H1 (cell line): ENCODE measurements around the gene EMP3. TPM values are rescaled to one million over a fixed set of nuclear protein-coding genes. Genes with fewer than 3 reads are reported as not detected.

Experiments
- CTCF ChIP-seq, 3 experiments: IDR thresholded peaks; 1 replicate in 2 of 3; 2 replicates in 1 of 3; pipeline versions ENCODE4 v1.5.1 to v1.6.1; 2011; ENCODE audit warnings: low read length in 3 of 3, mild to moderate bottlenecking in 3 of 3, inconsistent platforms in 2 of 3, low read depth in 1 of 3, moderate library complexity in 1 of 3; ENCODE audit not compliant: insufficient read depth in 1 of 3; ENCODE audit errors: control extremely low read depth in 1 of 3
- polyA plus RNA-seq, 7 experiments: library from polyadenylated mRNA; depleted of rRNA in 3 of 7; stranded (reverse) in 5 of 7; unstranded in 2 of 7; fragments of >200 nt in 5 of 7; fragments of 200-250 nt in 2 of 7; gene quantifications; 1 replicate in 5 of 7; 2 replicates in 1 of 7; 4 replicates in 1 of 7; pipeline versions ENCODE4 v1.2.1 to v1.2.3, GENCODE V29; 2011 to 2013; ENCODE audit warnings: missing spikeins in 2 of 7, mixed read lengths in 2 of 7
- total RNA-seq: library from RNA; stranded (reverse); fragmentation: NEBNext Ultra II Directional; extraction: Animal tissue kit (Norgen Biotek cat#: 25700); gene quantifications from 2 replicates; pipeline ENCODE4 v1.2.1, GENCODE V29; 2021

Gene EMP3
- total and polyA plus RNA-seq, 2 of the 8 experiments (the other 6 are each of a cell fraction or from before 2014, with no cell fraction given): 18.4 to 87.8 TPM

GRCh38 chr19:48318286-48318987 lies 6.9 kb upstream of the EMP3 start (continued):
- TF ChIP-seq CTCF (IDR thresholded peaks at IDR 0.05; ENCODE audit: control extremely low read depth in 1 of 3, insufficient read depth in 1 of 3, low read depth in 1 of 3, low read length in 3 of 3): no peak
